ENCODE measurements around the gene IFNGR2. TPM values are rescaled to one million over a fixed set of nuclear protein-coding genes. Genes with fewer than 3 reads are reported as not detected.

The IFNGR2 gene
- total and polyA plus RNA-seq, 2 of the 8 experiments (the other 6 are each of a cell fraction or from before 2014, with no cell fraction given), result 36.0 to 46.4 TPM

DNA sequence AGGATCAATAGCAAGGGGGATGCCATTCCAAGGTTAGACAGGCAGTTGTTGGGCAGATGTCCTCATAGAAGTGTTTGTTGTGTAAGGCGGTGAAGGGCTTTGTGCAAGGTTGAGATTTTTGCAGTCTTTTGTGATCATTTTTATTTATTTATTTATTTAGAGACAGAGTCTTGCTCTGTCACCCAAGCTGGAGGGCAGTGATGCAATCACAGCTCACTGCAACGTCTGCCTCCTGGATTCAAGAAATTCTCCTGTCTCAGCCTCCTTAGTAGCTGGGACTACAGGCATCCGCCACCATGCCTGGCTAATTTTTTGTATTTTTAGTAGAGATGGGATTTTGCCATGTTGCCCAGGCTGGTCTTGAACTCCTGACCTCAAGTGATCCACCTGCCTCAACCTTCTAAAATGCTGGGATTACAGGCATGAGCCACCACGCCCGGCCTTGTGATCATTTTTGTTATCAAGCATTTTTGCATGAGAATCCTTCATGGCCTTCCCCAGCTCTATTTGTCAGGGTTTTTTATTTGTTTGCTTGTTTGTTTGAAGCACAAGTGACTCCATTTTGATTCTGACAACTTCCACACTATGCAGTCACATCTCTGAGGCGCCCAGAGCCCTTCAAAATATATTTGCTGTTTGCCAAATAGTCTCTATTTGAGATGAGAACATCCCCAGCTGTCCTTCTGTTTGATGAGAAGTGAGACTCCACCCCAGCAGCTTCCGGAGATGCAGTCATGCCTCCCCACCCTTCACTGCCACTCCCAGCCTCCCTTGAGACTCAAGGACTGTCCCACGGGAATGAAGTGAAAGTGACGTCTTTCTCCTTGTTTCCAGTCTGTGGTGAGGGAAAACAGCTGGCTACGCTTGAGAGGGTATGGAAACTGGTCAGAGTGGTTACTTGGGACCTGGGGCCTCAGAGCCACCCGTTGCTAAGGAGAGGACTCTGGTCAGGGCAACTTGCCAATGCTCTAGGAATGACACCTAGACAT is 38.6 kb downstream of the IFNGR2 start (continued):
- TF ChIP-seq HDAC2 (IDR thresholded peaks at IDR 0.05; ENCODE audit: borderline replicate concordance in 1 of 2, low read depth in 2 of 2, low read length in 2 of 2) (no peak), SP2 (IDR thresholded peaks at IDR 0.05; ENCODE audit: low read length) (no peak), RXRA (IDR thresholded peaks at IDR 0.05; ENCODE audit: insufficient read depth, low read depth, low read length) (no peak)
